ENCODE data around the gene MTARC1. TPM values are rescaled to one million over a fixed set of nuclear protein-coding genes. Genes with fewer than 3 reads are reported as not detected.

The MTARC1 gene
- total RNA-seq, 1 experiment from 2014 or later = 0.74 TPM

GRCh38 chr1:220768126-220768601, 18.5 kb upstream of the MTARC1 start:
- POLR2A ChIA-PET = no interaction called here
- in situ Hi-C loops (cut with HindIII; ENCODE audit: low pct_unique_long_range_greater_than_20kb, low sequenced_read_pairs) (no loop called here), intact Hi-C loops (cut with micrococcal nuclease; ENCODE audit: unreplicated experiment) (no loop called here)
- Histone ChIP-seq H3K4me3 (ENCODE audit: low read depth in 2 of 2, low read length in 2 of 2) (no peak overlapping the region), H3K27ac (ENCODE audit: low read length) (no peak overlapping the region), H3K9me3 (ENCODE audit: control insufficient read depth, insufficient read depth, low read depth, low read length) (no peaks in the 10 kb centered on the region), H3K36me3 (ENCODE audit: control insufficient read depth, insufficient read depth, low read length) (no peaks in the 10 kb centered on the region), H3K27me3 (ENCODE audit: control insufficient read depth, insufficient read depth, low read length) (no peaks in the 10 kb centered on the region), H3K4me1 (ENCODE audit: control insufficient read depth, insufficient read depth, low read length) (no peaks in the 10 kb centered on the region)
- ATAC-seq = no peak
- DNase-seq (ENCODE audit: low read depth, low spot score) = no peak
- BruUV-seq (replicated peaks) = no TSS peak
- CTCF ChIA-PET = no interaction called here
- TF ChIP-seq SIN3A (IDR thresholded peaks at IDR 0.05; ENCODE audit: borderline replicate concordance, insufficient read depth, low read depth, low read length) (no peak), TCF7L2 (IDR thresholded peaks at IDR 0.05; ENCODE audit: low read depth, low read length) (no peak), POLR2AphosphoS5 (IDR thresholded peaks at IDR 0.05; ENCODE audit: low read depth, low read length) (no peak), REST (IDR thresholded peaks at IDR 0.05; ENCODE audit: insufficient read depth in 1 of 2, low read depth in 2 of 2, low read length in 1 of 2) (no peak)
- TF ChIP-seq, protein P1, sequence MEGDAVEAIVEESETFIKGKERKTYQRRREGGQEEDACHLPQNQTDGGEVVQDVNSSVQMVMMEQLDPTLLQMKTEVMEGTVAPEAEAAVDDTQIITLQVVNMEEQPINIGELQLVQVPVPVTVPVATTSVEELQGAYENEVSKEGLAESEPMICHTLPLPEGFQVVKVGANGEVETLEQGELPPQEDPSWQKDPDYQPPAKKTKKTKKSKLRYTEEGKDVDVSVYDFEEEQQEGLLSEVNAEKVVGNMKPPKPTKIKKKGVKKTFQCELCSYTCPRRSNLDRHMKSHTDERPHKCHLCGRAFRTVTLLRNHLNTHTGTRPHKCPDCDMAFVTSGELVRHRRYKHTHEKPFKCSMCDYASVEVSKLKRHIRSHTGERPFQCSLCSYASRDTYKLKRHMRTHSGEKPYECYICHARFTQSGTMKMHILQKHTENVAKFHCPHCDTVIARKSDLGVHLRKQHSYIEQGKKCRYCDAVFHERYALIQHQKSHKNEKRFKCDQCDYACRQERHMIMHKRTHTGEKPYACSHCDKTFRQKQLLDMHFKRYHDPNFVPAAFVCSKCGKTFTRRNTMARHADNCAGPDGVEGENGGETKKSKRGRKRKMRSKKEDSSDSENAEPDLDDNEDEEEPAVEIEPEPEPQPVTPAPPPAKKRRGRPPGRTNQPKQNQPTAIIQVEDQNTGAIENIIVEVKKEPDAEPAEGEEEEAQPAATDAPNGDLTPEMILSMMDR (IDR thresholded peaks at IDR 0.05) = no peak

DNA sequence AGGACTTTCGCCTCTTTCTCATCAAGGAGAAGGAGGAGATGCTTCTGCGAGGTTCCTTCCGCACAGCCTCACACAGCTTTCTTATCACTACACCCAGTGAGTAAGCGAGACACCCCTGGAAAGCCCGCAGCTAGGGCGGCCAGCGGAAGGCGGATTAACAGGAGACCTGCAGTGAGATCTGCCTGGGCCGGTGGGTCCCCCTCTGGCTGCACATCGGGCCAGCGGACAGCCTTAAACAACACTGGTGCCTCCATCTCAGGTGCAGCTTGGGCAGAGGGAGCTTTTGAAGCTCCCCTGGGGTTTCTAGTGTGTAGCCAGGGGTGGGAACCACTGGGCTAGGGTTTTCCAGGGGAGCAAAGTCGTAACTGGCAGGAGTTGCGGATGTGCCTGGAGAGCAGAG, 17.5 kb upstream of the MTARC1 start:
- POLR2A ChIA-PET = no interaction called here
- Histone ChIP-seq H3K36me3 (ENCODE audit: control insufficient read depth, insufficient read depth, low read length) (no peaks in the 10 kb centered on the region), H3K4me3 (ENCODE audit: low read depth in 2 of 2, low read length in 2 of 2) (no peak overlapping the region), H3K27ac (ENCODE audit: low read length) (no peak overlapping the region), H3K9me3 (ENCODE audit: control insufficient read depth, insufficient read depth, low read depth, low read length) (no peaks in the 10 kb centered on the region), H3K4me1 (ENCODE audit: control insufficient read depth, insufficient read depth, low read length) (no peaks in the 10 kb centered on the region), H3K27me3 (ENCODE audit: control insufficient read depth, insufficient read depth, low read length) (no peaks in the 10 kb centered on the region)
- no TSS peak for BruUV-seq (replicated peaks)
- CTCF ChIA-PET = interaction anchor here (0.5 kb wide), 1 partner anchor 11 kb away, joined by 3 read pairs; no protein-coding TSS in a partner anchor
- intact Hi-C loops (cut with micrococcal nuclease; ENCODE audit: unreplicated experiment) (no loop called here), in situ Hi-C loops (cut with HindIII; ENCODE audit: low pct_unique_long_range_greater_than_20kb, low sequenced_read_pairs) (no loop called here)
- TF ChIP-seq, protein P1 (IDR thresholded peaks at IDR 0.05) = no peak
- TF ChIP-seq REST (IDR thresholded peaks at IDR 0.05; ENCODE audit: insufficient read depth in 1 of 2, low read depth in 2 of 2, low read length in 1 of 2) (no peak), SIN3A (IDR thresholded peaks at IDR 0.05; ENCODE audit: borderline replicate concordance, insufficient read depth, low read depth, low read length) (no peak), TCF7L2 (IDR thresholded peaks at IDR 0.05; ENCODE audit: low read depth, low read length) (no peak), POLR2AphosphoS5 (IDR thresholded peaks at IDR 0.05; ENCODE audit: low read depth, low read length) (no peak)
- ATAC-seq (no peak), DNase-seq (ENCODE audit: low read depth, low spot score) (no peak)

Data from Panc1 (cell line).